DOHH2 (cell line): ENCODE results near the gene CELF1.

Experiments
- H3F3A ChIP-seq: fragments of 200-600 bp; sonication (generic), shearing (Covaris generic); 2 replicates; pipeline ENCODE4 v1.6.0; 2016; ENCODE audit warnings: antibody characterized with exemption, mild to moderate bottlenecking; ENCODE audit not compliant: control insufficient read depth, insufficient read depth
- H3K27ac ChIP-seq: fragments of 200-600 bp; sonication (generic); 2 replicates; pipeline ENCODE4 v1.5.1; 2014; ENCODE audit warnings: low read depth, mild to moderate bottlenecking, low read length, moderate library complexity
- H3K27me3 ChIP-seq: fragments of 200-600 bp; sonication (generic); 2 replicates; pipeline ENCODE4 v1.6.1; 2014; ENCODE audit warnings: mild to moderate bottlenecking, low read length, mixed read lengths; ENCODE audit not compliant: control insufficient read depth
- H3K36me3 ChIP-seq: fragments of 200-600 bp; sonication (generic); 2 replicates; pipeline ENCODE4 v1.6.1; 2014; ENCODE audit warnings: mild to moderate bottlenecking, low read length, moderate library complexity, mixed read lengths; ENCODE audit not compliant: control insufficient read depth
- H3K4me1 ChIP-seq: fragments of 200-600 bp; sonication (generic); 2 replicates; pipeline ENCODE4 v1.6.1; 2014; ENCODE audit warnings: mild to moderate bottlenecking, low read length, mixed read lengths; ENCODE audit not compliant: control insufficient read depth
- H3K4me2 ChIP-seq: fragments of 200-600 bp; sonication (generic); 2 replicates; pipeline ENCODE4 v1.6.0; 2014; ENCODE audit warnings: mild to moderate bottlenecking, low read length, moderate library complexity
- H3K4me3 ChIP-seq: fragments of 200-600 bp; sonication (generic); 2 replicates; pipeline ENCODE4 v1.5.1; 2014; ENCODE audit warnings: mild to moderate bottlenecking, low read length, mixed read lengths
- H3K79me2 ChIP-seq: fragments of 200-600 bp; sonication (generic); 2 replicates; pipeline ENCODE4 v1.6.1; 2014; ENCODE audit warnings: mild to moderate bottlenecking, low read length, mixed read lengths; ENCODE audit not compliant: control insufficient read depth
- H3K9me2 ChIP-seq: fragments of 200-600 bp; sonication (generic); replicated peaks from 2 replicates; pipeline ENCODE4 v1.6.1; 2014; ENCODE audit warnings: mild to moderate bottlenecking, low read length, mixed read lengths; ENCODE audit not compliant: control insufficient read depth
- H3K9me3 ChIP-seq: fragments of 200-600 bp; sonication (generic); 2 replicates; pipeline ENCODE4 v1.6.1; 2014; ENCODE audit warnings: antibody characterized with exemption, low read length, mixed read lengths; ENCODE audit not compliant: control insufficient read depth, insufficient read depth
- H4K20me1 ChIP-seq: fragments of 200-600 bp; sonication (generic); 2 replicates; pipeline ENCODE4 v1.6.0; 2014; ENCODE audit warnings: low read depth, mild to moderate bottlenecking, antibody characterized with exemption, low read length, moderate library complexity; ENCODE audit not compliant: control insufficient read depth, insufficient read depth
- EZH2phosphoT487 ChIP-seq: fragments of 200-600 bp; sonication (generic); IDR thresholded peaks from 2 replicates; pipeline ENCODE4 v1.6.1; 2017; ENCODE audit warnings: borderline replicate concordance, mild to moderate bottlenecking, antibody characterized with exemption, low read length, moderate library complexity, mixed read lengths
- TF ChIP-seq, protein P1 (sequence below): fragments of 200-600 bp; sonication (generic); IDR thresholded peaks from one replicate; pipeline ENCODE4 v1.5.1; 2014; ENCODE audit warnings: antibody characterized with exemption, mild to moderate bottlenecking, low read depth, low read length; ENCODE audit not compliant: poor library complexity, severe bottlenecking

Gene CELF1

DNA sequence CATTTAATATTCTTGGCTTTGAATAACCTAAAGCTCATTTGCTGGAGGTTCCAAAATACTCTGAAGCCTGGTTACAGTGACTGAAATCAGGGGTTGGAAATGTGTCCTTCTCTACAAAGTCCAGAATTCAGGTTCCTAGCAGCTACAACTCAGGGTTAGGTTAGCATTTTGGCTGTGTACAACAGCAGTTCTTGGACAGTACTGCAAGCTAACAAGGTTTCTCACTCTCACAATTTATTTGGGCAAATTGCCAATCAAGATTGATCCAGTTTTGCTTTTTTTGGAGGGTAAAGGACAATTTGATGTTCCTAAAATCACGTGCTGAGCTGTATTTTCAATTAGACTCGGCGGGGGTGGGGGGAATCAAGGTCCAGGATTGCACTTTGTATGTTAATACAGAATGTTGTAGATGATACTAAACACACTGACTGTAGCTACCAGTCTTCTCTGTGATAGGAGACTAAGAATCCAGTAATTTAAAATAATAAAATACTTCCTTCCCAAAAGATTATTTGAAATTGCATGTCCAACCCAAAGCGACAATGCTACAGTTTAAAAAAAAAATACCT lies 54.3 kb downstream of the CELF1 start:
- Histone ChIP-seq H3K27ac (no peak overlapping the region), H3K4me2 (no peak overlapping the region), H3K27me3 (no peaks in the 10 kb centered on the region), H3K36me3 (peaks cover 90% of the 10 kb centered on the region), H4K20me1 (peaks cover 17% of the 10 kb centered on the region), H3K4me1 (peaks cover 23% of the 10 kb centered on the region), H3K79me2 (peaks cover 99% of the 10 kb centered on the region), H3K9me3 (no peaks in the 10 kb centered on the region), H3F3A (peaks cover 3% of the 10 kb centered on the region; the same call in 1 of the 2 replicates), H3K9me2 (no peaks in the 10 kb centered on the region), H3K4me3 (no peak overlapping the region)
- TF ChIP-seq, protein P1, sequence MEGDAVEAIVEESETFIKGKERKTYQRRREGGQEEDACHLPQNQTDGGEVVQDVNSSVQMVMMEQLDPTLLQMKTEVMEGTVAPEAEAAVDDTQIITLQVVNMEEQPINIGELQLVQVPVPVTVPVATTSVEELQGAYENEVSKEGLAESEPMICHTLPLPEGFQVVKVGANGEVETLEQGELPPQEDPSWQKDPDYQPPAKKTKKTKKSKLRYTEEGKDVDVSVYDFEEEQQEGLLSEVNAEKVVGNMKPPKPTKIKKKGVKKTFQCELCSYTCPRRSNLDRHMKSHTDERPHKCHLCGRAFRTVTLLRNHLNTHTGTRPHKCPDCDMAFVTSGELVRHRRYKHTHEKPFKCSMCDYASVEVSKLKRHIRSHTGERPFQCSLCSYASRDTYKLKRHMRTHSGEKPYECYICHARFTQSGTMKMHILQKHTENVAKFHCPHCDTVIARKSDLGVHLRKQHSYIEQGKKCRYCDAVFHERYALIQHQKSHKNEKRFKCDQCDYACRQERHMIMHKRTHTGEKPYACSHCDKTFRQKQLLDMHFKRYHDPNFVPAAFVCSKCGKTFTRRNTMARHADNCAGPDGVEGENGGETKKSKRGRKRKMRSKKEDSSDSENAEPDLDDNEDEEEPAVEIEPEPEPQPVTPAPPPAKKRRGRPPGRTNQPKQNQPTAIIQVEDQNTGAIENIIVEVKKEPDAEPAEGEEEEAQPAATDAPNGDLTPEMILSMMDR = no peak
- no peak for TF ChIP-seq EZH2phosphoT487

DNA sequence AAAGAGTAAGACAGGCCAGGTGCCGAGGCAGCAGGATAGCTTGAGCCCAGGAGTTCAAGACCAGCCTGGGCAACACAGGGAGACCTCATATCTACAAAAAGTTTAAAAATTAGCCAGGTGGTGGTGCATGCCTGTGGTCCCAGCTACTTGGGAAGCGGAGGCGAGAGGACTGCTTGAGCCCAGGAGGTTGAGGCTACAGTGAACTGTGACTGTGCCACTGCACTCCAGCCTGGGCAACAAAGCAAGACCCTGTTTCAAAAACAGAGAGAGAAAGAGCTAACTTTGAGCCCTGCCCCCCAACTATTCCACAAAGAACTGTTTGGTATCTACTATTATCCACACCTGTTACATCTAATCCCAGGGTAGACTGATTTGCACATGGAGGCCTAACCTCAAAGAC lies 54.8 kb downstream of the CELF1 start:
- Histone ChIP-seq H3K27ac (no peak overlapping the region), H3F3A (peaks cover 3% of the 10 kb centered on the region; the same call in 1 of the 2 replicates), H3K9me3 (no peaks in the 10 kb centered on the region), H3K4me1 (peaks cover 23% of the 10 kb centered on the region), H3K4me2 (no peak overlapping the region), H3K9me2 (no peaks in the 10 kb centered on the region), H3K4me3 (no peak overlapping the region), H3K27me3 (no peaks in the 10 kb centered on the region), H4K20me1 (peaks cover 13% of the 10 kb centered on the region), H3K36me3 (peaks cover 87% of the 10 kb centered on the region), H3K79me2 (peaks cover 97% of the 10 kb centered on the region)
- TF ChIP-seq, protein P1 = no peak

DNA sequence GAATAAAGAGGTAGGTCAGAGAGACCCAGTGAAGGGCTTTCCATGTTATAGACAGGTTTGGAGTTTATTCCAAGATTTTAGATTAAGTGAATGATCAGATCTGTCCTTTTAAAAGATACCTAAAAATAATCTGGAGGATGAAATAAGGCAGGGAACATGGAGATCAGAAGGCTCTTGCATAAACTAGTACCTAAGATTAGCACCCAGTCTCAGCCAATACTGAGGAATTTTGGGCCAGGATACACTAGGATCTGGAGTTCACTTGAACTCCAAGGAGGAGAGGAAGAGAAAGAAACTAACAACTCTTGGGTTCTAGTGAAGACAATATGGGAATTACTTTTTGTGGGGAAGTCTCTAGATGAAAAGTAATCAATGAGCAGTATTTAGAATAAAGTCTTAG lies 56.1 kb downstream of the CELF1 start:
- TF ChIP-seq, protein P1 = no peak
- no peak for TF ChIP-seq EZH2phosphoT487
- no peaks in the 10 kb centered on the region for H3K9me3 ChIP-seq
- peaks cover 23% of the 10 kb centered on the region for H3K4me1 ChIP-seq

DNA sequence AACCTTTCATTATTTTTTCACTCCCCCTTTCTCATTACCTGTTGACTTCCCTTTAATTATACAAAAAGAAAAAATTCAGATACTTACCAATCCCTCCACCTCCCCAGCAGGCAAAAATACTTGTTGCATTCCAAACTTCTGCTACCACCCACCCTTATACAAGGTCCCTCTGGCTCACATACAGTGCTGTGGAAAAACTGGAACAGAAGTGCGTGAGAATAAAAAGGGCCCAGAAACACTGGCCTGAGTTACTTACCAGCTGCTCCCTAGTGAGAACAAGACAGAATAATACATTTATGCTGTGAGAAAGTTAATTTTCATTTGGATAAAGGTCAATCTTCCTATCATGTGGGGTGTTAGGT lies 57.1 kb downstream of the CELF1 start:
- no peak overlapping the region for H3K4me2 ChIP-seq
- peaks cover 3% of the 10 kb centered on the region; the same call in 1 of the 2 replicates for H4K20me1 ChIP-seq
- peaks cover 85% of the 10 kb centered on the region for H3K36me3 ChIP-seq

More for the DNA sequence above, 56.1 kb downstream of the CELF1 start:
- H3K27me3 ChIP-seq = no peaks in the 10 kb centered on the region
- peaks cover 3% of the 10 kb centered on the region; the same call in 1 of the 2 replicates for H4K20me1 ChIP-seq
- H3F3A ChIP-seq = no peaks in the 10 kb centered on the region
- H3K36me3 ChIP-seq = peaks cover 87% of the 10 kb centered on the region
- no peak overlapping the region for H3K4me3 ChIP-seq
- H3K79me2 ChIP-seq = peaks cover 97% of the 10 kb centered on the region
- no peak overlapping the region for H3K27ac ChIP-seq
- no peaks in the 10 kb centered on the region for H3K9me2 ChIP-seq
- no peak overlapping the region for H3K4me2 ChIP-seq

More for the DNA sequence above, 57.1 kb downstream of the CELF1 start:
- H3K27ac ChIP-seq = no peak overlapping the region
- no peaks in the 10 kb centered on the region for H3K9me2 ChIP-seq
- H3K79me2 ChIP-seq = peaks cover 95% of the 10 kb centered on the region
- TF ChIP-seq, protein P1 = no peak
- TF ChIP-seq EZH2phosphoT487 = no peak
- H3K9me3 ChIP-seq = no peaks in the 10 kb centered on the region
- H3F3A ChIP-seq = no peaks in the 10 kb centered on the region
- peaks cover 20% of the 10 kb centered on the region for H3K4me1 ChIP-seq
- H3K27me3 ChIP-seq = no peaks in the 10 kb centered on the region
- no peak overlapping the region for H3K4me3 ChIP-seq
